ENCODE results near the gene PBX1. TPM values are rescaled to one million over a fixed set of nuclear protein-coding genes. Genes with fewer than 3 reads are reported as not detected.

The PBX1 gene
- total and polyA plus RNA-seq, 4 donors = 7.8 to 112 (median 33.5) TPM

- WGBS, 2 donors = 1% methylated on average over 11 of the region's 11 CpGs
- no peaks in the 10 kb centered on the region for H3K27me3 ChIP-seq (ENCODE audit: control insufficient read depth in 3 of 3, insufficient read depth in 3 of 3, low read length in 2 of 3)
- no peaks in the 10 kb centered on the region for H3K36me3 ChIP-seq (ENCODE audit: control insufficient read depth in 4 of 4, insufficient read depth in 4 of 4, low read length in 4 of 4)
- H3K4me3 ChIP-seq = peak overlapping the region; percentile 71
- DNase-seq = peak in 2 of 3 donors; percentile 57 to 71
- peak overlapping the region; percentile 70 to 99 for H3K9ac ChIP-seq (ENCODE audit: insufficient read depth in 1 of 2, low read length in 2 of 2)
- peaks cover 0 to 30% (median 4%) of the 10 kb centered on the region in 5 donors for H3K4me1 ChIP-seq (ENCODE audit: control insufficient read depth in 5 of 5, insufficient read depth in 5 of 5, low read length in 5 of 5)
- TF ChIP-seq, protein P1, sequence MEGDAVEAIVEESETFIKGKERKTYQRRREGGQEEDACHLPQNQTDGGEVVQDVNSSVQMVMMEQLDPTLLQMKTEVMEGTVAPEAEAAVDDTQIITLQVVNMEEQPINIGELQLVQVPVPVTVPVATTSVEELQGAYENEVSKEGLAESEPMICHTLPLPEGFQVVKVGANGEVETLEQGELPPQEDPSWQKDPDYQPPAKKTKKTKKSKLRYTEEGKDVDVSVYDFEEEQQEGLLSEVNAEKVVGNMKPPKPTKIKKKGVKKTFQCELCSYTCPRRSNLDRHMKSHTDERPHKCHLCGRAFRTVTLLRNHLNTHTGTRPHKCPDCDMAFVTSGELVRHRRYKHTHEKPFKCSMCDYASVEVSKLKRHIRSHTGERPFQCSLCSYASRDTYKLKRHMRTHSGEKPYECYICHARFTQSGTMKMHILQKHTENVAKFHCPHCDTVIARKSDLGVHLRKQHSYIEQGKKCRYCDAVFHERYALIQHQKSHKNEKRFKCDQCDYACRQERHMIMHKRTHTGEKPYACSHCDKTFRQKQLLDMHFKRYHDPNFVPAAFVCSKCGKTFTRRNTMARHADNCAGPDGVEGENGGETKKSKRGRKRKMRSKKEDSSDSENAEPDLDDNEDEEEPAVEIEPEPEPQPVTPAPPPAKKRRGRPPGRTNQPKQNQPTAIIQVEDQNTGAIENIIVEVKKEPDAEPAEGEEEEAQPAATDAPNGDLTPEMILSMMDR (IDR thresholded peaks at IDR 0.05; ENCODE audit: control extremely low read depth, extremely low read depth) = no peak
- ATAC-seq (ENCODE audit: insufficient read depth, low FRiP score) = no peak
- no peaks in the 10 kb centered on the region for H3K9me3 ChIP-seq (ENCODE audit: control insufficient read depth in 4 of 4, insufficient read depth in 3 of 4, low read length in 3 of 4)
- peak overlapping the region; percentile 89 to 92 for H3K27ac ChIP-seq (ENCODE audit: low read depth in 1 of 2, low read length in 1 of 2)
These were observed 1.1 kb downstream of the PBX1 start for GRCh38 chr1:164560121-164560541.

- DNase-seq (peak in 1 of 3 donors; percentile 65), ATAC-seq (ENCODE audit: insufficient read depth, low FRiP score) (no peak)
- Histone ChIP-seq H3K4me3 (no peak overlapping the region), H3K4me1 (ENCODE audit: control insufficient read depth in 5 of 5, insufficient read depth in 5 of 5, low read length in 5 of 5) (peaks cover 0 to 35% (median 5%) of the 10 kb centered on the region in 5 donors), H3K27me3 (ENCODE audit: control insufficient read depth in 3 of 3, insufficient read depth in 3 of 3, low read length in 2 of 3) (no peaks in the 10 kb centered on the region), H3K9ac (ENCODE audit: insufficient read depth in 1 of 2, low read length in 2 of 2) (peak overlapping the region; percentile 70 to 99), H3K9me3 (ENCODE audit: control insufficient read depth in 4 of 4, insufficient read depth in 3 of 4, low read length in 3 of 4) (no peaks in the 10 kb centered on the region), H3K27ac (ENCODE audit: low read depth in 1 of 2, low read length in 1 of 2) (peak overlapping the region in 1 of 2 donors; percentile 92), H3K36me3 (ENCODE audit: control insufficient read depth in 4 of 4, insufficient read depth in 4 of 4, low read length in 4 of 4) (no peaks in the 10 kb centered on the region)
- TF ChIP-seq, protein P1 (IDR thresholded peaks at IDR 0.05; ENCODE audit: control extremely low read depth, extremely low read depth) = no peak
- WGBS, 2 donors = 2 to 3% methylated on average over 2 of the region's 2 CpGs
These were observed 1.6 kb downstream of the PBX1 start for GRCh38 chr1:164560556-164560955.

DNA sequence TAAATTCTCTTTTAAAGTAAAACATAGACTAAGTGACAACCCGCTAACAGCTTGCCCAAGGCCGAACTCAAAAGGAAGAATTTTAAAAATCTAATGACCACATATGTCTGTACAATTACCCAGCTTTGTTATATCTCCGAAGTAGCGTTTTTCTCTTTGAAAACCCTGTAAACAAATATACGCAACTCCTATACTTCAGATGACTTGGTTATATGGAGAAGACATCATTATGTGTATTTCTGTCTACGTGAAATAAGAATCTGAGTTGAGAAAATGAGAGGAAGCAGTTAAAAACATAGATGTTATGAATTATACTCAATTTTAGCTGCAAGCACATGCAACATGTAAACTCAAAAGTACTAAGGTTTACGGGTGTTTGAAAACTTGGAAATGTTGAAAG, 2.0 kb downstream of the PBX1 start:
- no peaks in the 10 kb centered on the region for H3K27me3 ChIP-seq (ENCODE audit: control insufficient read depth in 3 of 3, insufficient read depth in 3 of 3, low read length in 2 of 3)
- no peaks in the 10 kb centered on the region for H3K9me3 ChIP-seq (ENCODE audit: control insufficient read depth in 4 of 4, insufficient read depth in 3 of 4, low read length in 3 of 4)
- TF ChIP-seq, protein P1 (IDR thresholded peaks at IDR 0.05; ENCODE audit: control extremely low read depth, extremely low read depth) = no peak
- H3K36me3 ChIP-seq (ENCODE audit: control insufficient read depth in 4 of 4, insufficient read depth in 4 of 4, low read length in 4 of 4) = no peaks in the 10 kb centered on the region
- WGBS, 2 donors = 5 to 6% methylated on average over 7 of the region's 7 CpGs
- no peak overlapping the region for H3K4me3 ChIP-seq
- peak overlapping the region in 1 of 2 donors; percentile 92 for H3K27ac ChIP-seq (ENCODE audit: low read depth in 1 of 2, low read length in 1 of 2)
- peaks cover 0 to 39% (median 5%) of the 10 kb centered on the region in 5 donors for H3K4me1 ChIP-seq (ENCODE audit: control insufficient read depth in 5 of 5, insufficient read depth in 5 of 5, low read length in 5 of 5)
- DNase-seq = peak in 2 of 3 donors; percentile 65 to 77
- H3K9ac ChIP-seq (ENCODE audit: insufficient read depth in 1 of 2, low read length in 2 of 2) = peak overlapping the region; percentile 70 to 99
- ATAC-seq (ENCODE audit: insufficient read depth, low FRiP score) = no peak

GRCh38 chr1:164561472-164561871, 2.5 kb downstream of the PBX1 start:
- H3K36me3 ChIP-seq (ENCODE audit: control insufficient read depth in 4 of 4, insufficient read depth in 4 of 4, low read length in 4 of 4) = no peaks in the 10 kb centered on the region
- H3K4me1 ChIP-seq (ENCODE audit: control insufficient read depth in 5 of 5, insufficient read depth in 5 of 5, low read length in 5 of 5) = peaks cover 0 to 44% (median 8%) of the 10 kb centered on the region in 5 donors
- no peak for ATAC-seq (ENCODE audit: insufficient read depth, low FRiP score)
- WGBS, 2 donors = 5 to 10% methylated on average over 1 of the region's 1 CpG
- TF ChIP-seq, protein P1 (IDR thresholded peaks at IDR 0.05; ENCODE audit: control extremely low read depth, extremely low read depth) = no peak
- H3K4me3 ChIP-seq = no peak overlapping the region
- no peaks in the 10 kb centered on the region for H3K9me3 ChIP-seq (ENCODE audit: control insufficient read depth in 4 of 4, insufficient read depth in 3 of 4, low read length in 3 of 4)
- peak overlapping the region in 1 of 2 donors; percentile 99 for H3K9ac ChIP-seq (ENCODE audit: insufficient read depth in 1 of 2, low read length in 2 of 2)
- H3K27me3 ChIP-seq (ENCODE audit: control insufficient read depth in 3 of 3, insufficient read depth in 3 of 3, low read length in 2 of 3) = no peaks in the 10 kb centered on the region
- DNase-seq = peak in 2 of 3 donors; percentile 75 to 79
- H3K27ac ChIP-seq (ENCODE audit: low read depth in 1 of 2, low read length in 1 of 2) = peak overlapping the region in 1 of 2 donors; percentile 77

Data from lung (tissue), 12 donors.